ENCODE results near the gene OR4D9. TPM values are rescaled to one million over a fixed set of nuclear protein-coding genes. Genes with fewer than 3 reads are reported as not detected.
A peak's percentile ranks its signal among the peaks of the same experiment; 100 is the strongest.
"Not testable (repeated sequence)": the region's sequence is repeated elsewhere in the genome, so short reads cannot be mapped to it uniquely, and the experiment has no call there.

Gene OR4D9
- total RNA-seq, 1 donor from 2014 or later, result not detected

- Mint-ChIP-seq H3K27me3 (ENCODE audit: low read depth) (no peaks in the 10 kb centered on the region), H3K36me3 (ENCODE audit: low read depth) (no peaks in the 10 kb centered on the region), H3K27ac (no peak overlapping the region), H3K4me1 (ENCODE audit: low read depth) (peaks cover 5% of the 10 kb centered on the region), H3K9me3 (no peaks in the 10 kb centered on the region), H3K4me3 (ENCODE audit: low read depth) (no peak overlapping the region)
- intact Hi-C loops (cut with micrococcal nuclease), result no loop called here
- no peak for DNase-seq (ENCODE audit: low spot score)
Observed at GRCh38 chr11:59532620-59533019, 21.3 kb downstream of the OR4D9 start.

DNA sequence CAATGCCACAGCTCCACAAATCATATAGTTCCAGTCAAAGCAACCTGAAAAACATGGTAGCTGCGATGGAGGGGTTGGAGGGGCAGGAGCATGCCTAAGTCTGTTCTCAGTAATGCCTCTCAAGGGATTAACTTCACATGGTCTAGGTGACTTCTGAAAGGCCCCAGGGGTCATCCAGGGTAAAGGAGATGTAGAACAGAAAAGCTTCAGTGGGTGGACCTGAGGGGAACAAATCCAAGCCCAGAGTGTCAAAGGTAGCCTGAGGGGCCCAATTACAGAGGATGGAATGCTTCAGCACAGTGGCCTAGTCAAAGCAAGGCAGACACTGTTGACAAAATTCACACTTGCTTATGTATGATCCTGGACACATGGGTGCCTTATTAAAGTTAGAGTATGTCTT lies 23.3 kb downstream of the OR4D9 start:
- H3K36me3 Mint-ChIP-seq (ENCODE audit: low read depth), result no peaks in the 10 kb centered on the region
- H3K27me3 Mint-ChIP-seq (ENCODE audit: low read depth), result peaks cover 2% of the 10 kb centered on the region
- DNase-seq (ENCODE audit: low spot score), result no peak
- H3K27ac Mint-ChIP-seq, result no peak overlapping the region
- intact Hi-C loops (cut with micrococcal nuclease), result loop anchor here (5.0 kb wide), 1 partner anchor 83 kb away; the partner anchor contains the start of gene OSBP
- H3K4me3 Mint-ChIP-seq (ENCODE audit: low read depth), result no peak overlapping the region
- H3K4me1 Mint-ChIP-seq (ENCODE audit: low read depth), result peaks cover 7% of the 10 kb centered on the region
- H3K9me3 Mint-ChIP-seq, result no peaks in the 10 kb centered on the region

DNA sequence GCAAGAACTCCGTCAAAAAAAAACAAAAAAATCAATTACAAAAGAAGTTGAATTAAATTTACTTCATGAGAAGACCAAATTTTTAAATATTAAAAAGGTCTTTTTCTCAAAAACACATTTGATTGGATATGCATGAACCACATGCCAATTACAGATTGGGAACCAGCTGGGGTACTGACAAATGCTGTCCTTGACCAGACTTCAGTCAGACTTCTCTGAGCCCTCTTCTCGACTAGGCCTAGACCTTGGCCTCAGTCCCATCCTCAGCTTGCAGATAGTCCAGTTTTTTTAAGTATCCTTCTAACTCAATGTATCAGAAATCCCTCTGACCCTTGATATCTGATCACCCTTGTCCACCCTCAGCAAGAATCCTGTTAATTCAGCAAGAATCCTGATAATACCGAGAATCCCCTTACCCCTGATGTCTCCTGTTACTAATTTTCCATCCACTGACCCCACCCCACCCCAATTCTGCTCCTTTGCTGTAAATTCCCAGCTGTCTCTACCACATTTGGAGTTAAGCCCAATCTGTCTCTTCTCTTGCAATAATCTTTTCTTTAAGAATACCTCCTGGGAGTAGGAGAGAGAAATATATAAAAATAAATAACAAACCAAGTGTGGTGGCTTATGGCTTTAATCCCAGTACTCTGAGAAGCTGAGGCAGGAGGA lies 30.9 kb downstream of the OR4D9 start:
- Mint-ChIP-seq H3K9me3 (no peaks in the 10 kb centered on the region), H3K4me3 (ENCODE audit: low read depth) (no peak overlapping the region), H3K27me3 (ENCODE audit: low read depth) (peaks cover 5% of the 10 kb centered on the region), H3K4me1 (ENCODE audit: low read depth) (peaks cover 3% of the 10 kb centered on the region), H3K27ac (no peak overlapping the region), H3K36me3 (ENCODE audit: low read depth) (no peaks in the 10 kb centered on the region)
- intact Hi-C loops (cut with micrococcal nuclease), result no loop called here
- DNase-seq (ENCODE audit: low spot score), result no peak

- DNase-seq (ENCODE audit: low spot score); H3K27ac Mint-ChIP-seq; H3K4me1 Mint-ChIP-seq (ENCODE audit: low read depth); H3K27me3 Mint-ChIP-seq (ENCODE audit: low read depth); intact Hi-C loops (cut with micrococcal nuclease); H3K4me3 Mint-ChIP-seq (ENCODE audit: low read depth); H3K36me3 Mint-ChIP-seq (ENCODE audit: low read depth); H3K9me3 Mint-ChIP-seq: not testable (repeated sequence)
Observed at GRCh38 chr11:59543713-59544112, 32.4 kb downstream of the OR4D9 start.

DNA sequence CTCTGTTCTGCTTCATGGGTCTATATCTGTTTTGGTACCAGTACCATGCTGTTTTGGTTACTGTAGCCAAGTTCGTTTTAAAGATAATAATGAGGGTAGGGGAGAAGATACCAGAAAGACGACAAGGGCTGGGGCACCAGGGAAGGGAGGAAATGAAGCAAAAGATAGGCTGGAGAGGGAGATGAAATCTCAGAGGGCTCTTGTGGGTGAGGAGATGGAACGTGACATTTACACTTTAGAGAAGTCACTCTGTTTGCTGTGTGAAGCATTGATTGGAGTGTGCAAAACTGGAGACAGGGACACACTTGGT lies 33.5 kb downstream of the OR4D9 start:
- H3K27me3 Mint-ChIP-seq (ENCODE audit: low read depth), result peaks cover 2% of the 10 kb centered on the region
- DNase-seq (ENCODE audit: low spot score), result no peak
- no peaks in the 10 kb centered on the region for H3K36me3 Mint-ChIP-seq (ENCODE audit: low read depth)
- H3K4me1 Mint-ChIP-seq (ENCODE audit: low read depth), result peaks cover 7% of the 10 kb centered on the region
- no peak overlapping the region for H3K4me3 Mint-ChIP-seq (ENCODE audit: low read depth)
- intact Hi-C loops (cut with micrococcal nuclease), result no loop called here
- no peaks in the 10 kb centered on the region for H3K9me3 Mint-ChIP-seq
- H3K27ac Mint-ChIP-seq, result no peak overlapping the region

- Mint-ChIP-seq H3K4me1 (ENCODE audit: low read depth) (peaks cover 7% of the 10 kb centered on the region), H3K36me3 (ENCODE audit: low read depth) (no peaks in the 10 kb centered on the region), H3K4me3 (ENCODE audit: low read depth) (no peak overlapping the region), H3K27me3 (ENCODE audit: low read depth) (peaks cover 2% of the 10 kb centered on the region), H3K9me3 (no peaks in the 10 kb centered on the region), H3K27ac (no peak overlapping the region)
- intact Hi-C loops (cut with micrococcal nuclease), result no loop called here
- DNase-seq (ENCODE audit: low spot score), result no peak
Observed at GRCh38 chr11:59545179-59546020, 34.1 kb downstream of the OR4D9 start.

DNA sequence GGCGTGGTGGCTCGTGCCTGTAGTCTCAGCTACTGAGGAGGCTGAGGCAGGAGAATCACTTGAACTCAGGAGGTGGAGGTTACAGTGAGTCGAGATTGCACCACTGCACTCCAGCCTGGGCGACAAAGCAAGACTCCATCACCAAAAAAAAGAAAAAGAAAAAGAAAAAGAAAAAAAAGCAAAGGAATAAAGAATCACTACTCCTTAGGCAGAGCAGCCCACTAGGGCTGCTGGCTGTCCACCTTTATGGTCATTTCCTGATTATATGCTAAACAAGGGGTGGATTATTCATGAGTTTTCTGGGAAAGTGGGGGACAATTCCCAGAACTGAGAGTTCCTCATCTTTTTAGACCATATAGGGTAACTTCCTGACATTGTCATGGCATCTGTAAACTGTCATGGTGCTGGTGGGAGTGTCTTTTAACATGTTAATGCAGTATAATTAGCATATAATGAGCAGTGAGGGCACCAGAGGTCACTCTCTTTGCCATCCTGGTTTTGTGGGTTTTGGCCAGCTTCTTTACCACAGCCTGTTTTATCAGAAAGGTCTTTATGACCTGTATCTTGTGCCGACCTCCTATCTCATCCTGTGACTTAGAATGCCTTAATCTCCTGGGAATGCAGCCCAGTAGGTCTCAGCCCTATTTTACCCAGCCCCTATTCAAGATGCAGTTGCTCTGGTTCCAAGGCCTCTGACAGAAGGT lies 36.4 kb downstream of the OR4D9 start:
- intact Hi-C loops (cut with micrococcal nuclease); H3K27ac Mint-ChIP-seq: not testable (repeated sequence)

DNA sequence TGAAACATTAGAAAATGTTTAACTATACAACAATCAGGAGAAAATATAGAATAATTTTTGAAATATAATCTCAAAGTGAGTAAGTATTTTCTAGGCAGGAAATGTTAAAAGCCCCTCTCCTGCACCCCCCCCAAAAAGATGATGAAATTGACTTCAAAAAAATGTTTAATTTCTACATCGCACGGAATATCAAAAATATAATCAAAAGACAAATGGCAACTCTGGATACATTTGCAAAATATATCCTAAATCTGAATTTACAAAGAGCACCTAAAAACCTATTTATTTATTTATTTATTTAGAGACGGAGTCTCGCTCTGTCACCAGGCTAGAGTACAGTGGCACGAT lies 36.9 kb downstream of the OR4D9 start:
- H3K9me3 Mint-ChIP-seq, result no peaks in the 10 kb centered on the region
- intact Hi-C loops (cut with micrococcal nuclease), result no loop called here
- no peak overlapping the region for H3K4me3 Mint-ChIP-seq (ENCODE audit: low read depth)
- H3K27me3 Mint-ChIP-seq (ENCODE audit: low read depth), result peaks cover 5% of the 10 kb centered on the region
- H3K36me3 Mint-ChIP-seq (ENCODE audit: low read depth), result no peaks in the 10 kb centered on the region
- H3K27ac Mint-ChIP-seq, result no peak overlapping the region
- DNase-seq (ENCODE audit: low spot score), result no peak
- peaks cover 23% of the 10 kb centered on the region for H3K4me1 Mint-ChIP-seq (ENCODE audit: low read depth)

More for the DNA sequence above, 36.4 kb downstream of the OR4D9 start:
- not testable (repeated sequence) for DNase-seq (ENCODE audit: low spot score); H3K4me3 Mint-ChIP-seq (ENCODE audit: low read depth); H3K36me3 Mint-ChIP-seq (ENCODE audit: low read depth); H3K9me3 Mint-ChIP-seq; H3K27me3 Mint-ChIP-seq (ENCODE audit: low read depth)
- peaks cover 21% of the 10 kb centered on the region for H3K4me1 Mint-ChIP-seq (ENCODE audit: low read depth)

GRCh38 chr11:59550368-59550841 lies 39.1 kb downstream of the OR4D9 start:
- intact Hi-C loops (cut with micrococcal nuclease), result loop anchor here (1.0 to 10.0 kb wide), 6 partner anchors 10 to 1836 kb away; partner anchors contain the start of genes MED19, MRPL16, PATL1 and TMX2
- peaks cover 4% of the 10 kb centered on the region for H3K27me3 Mint-ChIP-seq (ENCODE audit: low read depth)

DNA sequence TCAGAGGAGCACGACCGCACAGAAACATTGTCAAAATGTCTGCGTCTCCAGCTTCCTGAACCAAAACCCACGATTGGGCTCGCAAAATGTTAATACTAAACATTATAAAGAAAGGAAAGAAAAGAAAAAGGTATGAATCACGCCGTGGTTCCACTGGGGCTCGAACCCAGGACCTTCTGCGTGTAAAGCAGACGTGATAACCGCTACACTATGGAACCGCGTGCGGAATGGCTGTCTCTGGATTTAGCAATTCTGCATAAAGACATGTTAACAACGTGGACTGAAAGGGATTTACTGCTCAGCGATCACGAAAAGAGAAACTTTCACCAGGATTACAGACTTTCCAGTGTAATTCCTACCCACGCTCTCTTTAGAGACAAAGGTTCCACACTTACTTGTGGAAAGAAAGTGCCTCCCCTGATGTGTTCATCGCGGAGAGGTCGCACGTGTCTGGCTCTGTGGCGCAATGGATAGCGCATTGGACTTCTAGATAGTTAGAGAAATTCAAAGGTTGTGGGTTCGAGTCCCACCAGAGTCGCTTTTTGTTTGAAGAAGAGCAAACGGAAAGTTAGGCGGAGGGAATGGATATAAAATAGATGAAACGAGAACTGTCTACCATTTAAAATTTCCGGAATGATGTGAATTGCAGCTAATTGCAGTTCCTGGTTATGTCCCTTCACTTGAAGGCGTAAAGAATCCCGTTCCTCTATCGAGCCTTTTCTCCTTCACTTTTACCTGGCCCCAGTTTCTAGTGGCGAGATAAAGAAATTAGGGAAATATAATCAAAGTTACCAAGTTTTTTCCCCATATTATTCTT lies 39.7 kb downstream of the OR4D9 start:
- intact Hi-C loops (cut with micrococcal nuclease), result loop anchor here (1.0 to 10.0 kb wide), 6 partner anchors 9 to 1836 kb away; partner anchors contain the start of genes MED19, MRPL16, PATL1 and TMX2
- Mint-ChIP-seq H3K27me3 (ENCODE audit: low read depth) (peaks cover 4% of the 10 kb centered on the region), H3K9me3 (no peaks in the 10 kb centered on the region)

More at GRCh38 chr11:59550368-59550841, 39.1 kb downstream of the OR4D9 start:
- H3K4me1 Mint-ChIP-seq (ENCODE audit: low read depth), result peaks cover 24% of the 10 kb centered on the region
- peak; percentile 84 for DNase-seq (ENCODE audit: low spot score)
- peak overlapping the region; percentile 89 for H3K4me3 Mint-ChIP-seq (ENCODE audit: low read depth)
- H3K36me3 Mint-ChIP-seq (ENCODE audit: low read depth), result no peaks in the 10 kb centered on the region
- H3K9me3 Mint-ChIP-seq, result no peaks in the 10 kb centered on the region
- peak overlapping the region; percentile 94 for H3K27ac Mint-ChIP-seq

DNA sequence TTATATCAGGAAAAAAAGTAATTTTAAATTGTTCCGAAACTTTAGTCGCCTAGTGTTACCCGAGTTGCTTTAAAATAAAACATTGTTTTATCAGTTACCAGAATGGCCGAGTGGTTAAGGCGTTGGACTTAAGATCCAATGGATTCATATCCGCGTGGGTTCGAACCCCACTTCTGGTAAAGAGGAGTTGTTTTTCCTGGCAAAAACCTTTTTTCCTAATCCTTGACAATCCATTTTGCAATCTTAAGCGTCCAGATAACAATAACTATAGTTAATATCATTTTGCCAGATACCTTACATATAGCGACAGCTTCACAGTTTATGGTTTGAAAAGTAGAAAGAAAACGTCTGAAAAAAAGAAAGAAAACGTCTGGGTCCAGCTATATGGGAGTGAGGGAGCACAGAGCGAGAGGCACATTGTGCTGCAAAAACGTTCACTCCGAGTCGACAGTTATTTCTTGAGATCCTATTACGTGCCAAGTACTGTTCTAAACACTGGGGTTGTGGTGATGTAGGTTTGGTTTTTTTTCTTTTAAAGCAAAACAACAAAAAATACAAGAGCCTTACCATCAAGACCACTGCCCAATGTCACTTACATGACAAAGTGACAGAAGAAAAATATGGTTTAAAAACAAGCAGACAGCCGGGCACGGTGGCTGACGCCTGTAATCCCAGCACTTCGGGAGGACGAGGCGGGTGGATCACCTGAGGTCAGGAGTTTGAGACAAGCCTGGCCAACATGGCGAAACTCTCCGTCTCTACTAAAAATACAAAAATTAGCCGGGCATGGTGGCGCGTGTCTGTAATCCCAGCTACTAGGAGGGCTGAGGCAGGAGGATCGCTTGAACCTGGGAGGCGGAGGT lies 40.6 kb downstream of the OR4D9 start:
- Mint-ChIP-seq H3K4me3 (ENCODE audit: low read depth) (peak overlapping the region; percentile 89), H3K4me1 (ENCODE audit: low read depth) (peaks cover 37% of the 10 kb centered on the region), H3K27me3 (ENCODE audit: low read depth) (peaks cover 4% of the 10 kb centered on the region), H3K27ac (peak overlapping the region; percentile 94), H3K36me3 (ENCODE audit: low read depth) (no peaks in the 10 kb centered on the region), H3K9me3 (no peaks in the 10 kb centered on the region)
- no peak for DNase-seq (ENCODE audit: low spot score)
- intact Hi-C loops (cut with micrococcal nuclease), result loop anchor here (2.0 to 10.0 kb wide), 3 partner anchors 15 to 1837 kb away; partner anchors contain the start of genes MED19, MRPL16 and TMX2

More for the DNA sequence above, 39.7 kb downstream of the OR4D9 start:
- peak; percentile 73 for DNase-seq (ENCODE audit: low spot score)
- peak overlapping the region; percentile 94 for H3K27ac Mint-ChIP-seq
- H3K4me3 Mint-ChIP-seq (ENCODE audit: low read depth), result peak overlapping the region; percentile 89
- peaks cover 31% of the 10 kb centered on the region for H3K4me1 Mint-ChIP-seq (ENCODE audit: low read depth)
- no peaks in the 10 kb centered on the region for H3K36me3 Mint-ChIP-seq (ENCODE audit: low read depth)

Measured in activated T-helper 2 cell treated with anti-CD3 and anti-CD28 coated beads, Interferon-gamma antibody, Interleukin-2, Interleukin-4, amounts not matched to agents 10 μg/mL and 5 μg/mL and 100 μg/mL, durations not matched to agents 14 hours and 24 hours and 36 hours (primary cell).